Hematopoietic multipotent progenitor cell treated with erythropoietin and hydrocortisone succinate and interleukin-3 and kit ligand, for 4 days (in vitro differentiated cells): Measurements from ENCODE around the gene ZNF45.
"Not testable (repeated sequence)": the region's sequence is repeated elsewhere in the genome, so short reads cannot be mapped to it uniquely, and the experiment has no call there.

Source experiments
- DNase-seq: peaks from one replicate; pipeline ENCODE4 v3.0.0-alpha.2; 2015

ZNF45 gene

DNA sequence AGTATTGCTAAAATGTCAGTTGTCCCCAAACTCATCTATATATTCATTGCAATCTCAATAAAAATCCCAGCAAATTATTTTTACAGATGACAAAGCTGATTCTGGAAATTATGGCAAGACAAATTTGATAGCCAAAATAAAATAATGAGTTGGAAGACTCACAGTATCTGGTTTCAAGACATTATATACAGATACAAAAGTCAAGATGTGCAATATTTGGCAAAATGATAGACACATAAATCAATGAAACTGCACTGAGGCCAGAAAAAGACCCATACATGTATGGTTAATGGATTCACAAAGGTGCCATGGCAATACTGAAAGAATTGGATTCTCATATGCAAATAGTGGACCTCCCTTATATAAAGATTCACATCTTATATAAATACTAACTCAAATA lies 24.2 kb downstream of the ZNF45 start:
- DNase-seq, result no peak

DNA sequence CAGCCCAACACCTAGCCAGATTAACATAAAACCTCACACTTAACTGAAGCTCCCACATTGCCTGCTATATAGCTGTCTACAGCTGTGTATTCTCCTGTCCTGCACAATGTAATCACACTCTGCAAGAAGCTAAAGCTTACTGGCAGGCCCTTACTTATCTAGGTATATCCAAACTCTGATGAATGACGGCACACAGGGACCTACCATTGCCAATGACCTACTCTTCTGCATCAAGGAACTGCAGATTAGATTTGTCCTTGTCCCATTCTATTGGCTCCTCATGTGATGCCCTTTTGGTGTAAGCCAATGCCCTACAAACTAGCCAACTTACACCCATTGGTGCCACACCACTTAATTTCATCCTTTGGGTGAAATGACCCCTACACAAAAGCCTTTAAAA lies 26.4 kb downstream of the ZNF45 start:
- DNase-seq, result no peak

- no peak for DNase-seq
These were observed 28.3 kb downstream of the ZNF45 start for GRCh38 chr19:43906774-43907173.

GRCh38 chr19:43905897-43906296 lies 29.2 kb downstream of the ZNF45 start:
- no peak for DNase-seq

GRCh38 chr19:43902399-43902798 lies 32.7 kb downstream of the ZNF45 start:
- DNase-seq, result no peak

- peak; percentile 88 for DNase-seq
These were observed 33.4 kb downstream of the ZNF45 start for GRCh38 chr19:43901395-43902390.

DNA sequence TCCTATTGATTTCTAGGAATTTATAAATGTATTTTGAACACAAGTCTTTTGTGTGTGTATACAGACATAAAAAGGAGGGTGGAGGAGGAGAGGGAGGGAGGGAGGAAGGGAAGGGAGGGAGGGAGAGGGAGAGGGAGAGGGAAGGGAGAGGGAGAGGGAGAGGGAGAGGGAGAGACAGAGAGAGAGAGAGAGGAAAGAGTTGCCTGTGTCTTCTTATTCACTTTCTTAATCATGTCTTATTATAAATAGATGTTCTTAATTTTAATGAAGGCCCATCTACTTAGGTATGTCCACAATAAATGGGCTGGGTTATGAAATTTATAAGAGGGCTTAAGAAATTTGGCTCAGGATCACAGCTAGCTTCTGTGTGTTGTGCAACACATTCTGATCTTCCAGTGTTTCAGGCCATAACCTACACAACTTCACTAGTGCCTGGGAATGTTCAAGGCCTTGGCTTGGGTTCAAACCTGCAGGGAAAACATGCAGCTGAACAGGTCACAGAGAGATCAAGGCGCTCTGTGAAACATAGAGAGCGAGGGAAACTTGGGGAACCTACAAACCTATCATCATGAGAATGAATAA lies 39.3 kb downstream of the ZNF45 start:
- no peak for DNase-seq

DNA sequence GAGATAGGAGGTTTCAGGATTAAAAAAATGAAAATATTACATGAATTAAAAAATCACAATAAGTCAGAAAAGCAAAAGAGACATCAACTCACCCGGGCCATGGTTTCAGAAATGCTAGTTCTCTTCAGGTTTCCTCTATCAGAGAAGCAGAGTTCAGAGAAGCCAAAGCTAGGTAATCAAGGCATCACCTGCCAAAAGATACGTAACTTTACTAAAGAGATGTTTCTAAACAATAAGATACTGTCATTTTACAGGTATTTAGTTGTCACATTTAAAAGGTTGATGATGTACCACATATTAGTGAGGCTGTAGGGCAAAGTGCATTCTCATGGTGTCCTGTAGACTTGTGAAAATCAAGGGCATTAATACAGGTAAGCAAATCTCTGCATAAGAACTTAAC lies 51.2 kb downstream of the ZNF45 start, which contains the start of gene ZNF404:
Gene ZNF404 (minus strand): TSS at position 101 of the 400 bp plus-strand sequence.
- DNase-seq, result no peak

DNA sequence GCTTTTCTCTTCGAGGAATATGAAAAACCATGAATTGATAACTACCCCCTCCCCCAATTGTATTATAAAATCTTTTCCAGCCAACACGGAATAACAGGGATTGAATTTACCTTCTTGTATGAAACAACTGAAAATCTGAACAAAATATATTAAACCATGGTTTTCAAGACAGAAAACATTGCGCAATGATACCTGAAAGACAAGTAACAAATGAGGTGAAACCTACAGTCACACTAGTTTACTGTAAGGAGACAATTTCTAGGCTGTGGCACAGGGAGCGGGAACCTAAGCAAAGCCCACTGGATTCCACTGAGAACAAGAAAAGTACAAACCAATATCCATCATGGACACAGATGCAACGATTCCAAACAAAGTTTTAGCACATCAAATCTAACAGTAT lies 54.6 kb downstream of the ZNF45 start:
- DNase-seq, result no peak

- DNase-seq, result no peak
These were observed 62.3 kb downstream of the ZNF45 start for GRCh38 chr19:43872547-43873336.

DNA sequence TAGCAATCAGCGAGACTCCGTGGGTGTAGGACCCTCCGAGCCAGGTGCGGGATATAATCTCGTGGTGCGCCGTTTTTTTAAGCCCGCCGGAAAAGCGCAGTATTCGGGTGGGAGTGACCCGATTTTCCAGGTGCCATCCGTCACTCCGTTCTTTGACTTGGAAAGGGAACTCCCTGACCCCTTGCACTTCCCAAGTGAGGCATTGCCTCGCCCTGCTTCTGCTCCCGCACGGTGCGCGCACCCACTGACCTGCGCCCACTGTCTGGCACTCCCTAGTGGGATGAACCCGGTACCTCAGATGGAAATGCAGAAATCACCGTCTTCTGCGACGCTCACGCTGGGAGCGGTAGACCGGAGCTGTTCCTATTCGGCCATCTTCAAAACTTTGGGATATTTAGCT lies 68.2 kb downstream of the ZNF45 start:
- not testable (repeated sequence) for DNase-seq
